ENCODE data around the gene SIGLEC5. TPM values are rescaled to one million over a fixed set of nuclear protein-coding genes. Genes with fewer than 3 reads are reported as not detected.
A peak's percentile ranks its signal among the peaks of the same experiment; 100 is the strongest.

Gene SIGLEC5
- total and polyA plus RNA-seq, 2 of the 8 experiments (the other 6 are each of a cell fraction or from before 2014, with no cell fraction given) = not detected

- no peak for TF ChIP-seq CBX5 (IDR thresholded peaks at IDR 0.05; ENCODE audit: low read depth, low read length)
- TF ChIP-seq YY1 (IDR thresholded peaks at IDR 0.05; ENCODE audit: low read depth, low read length) = 0 out of 2 replicates have a peak, but pooled peaks have one; percentile 6
- TF ChIP-seq ZNF274 (IDR thresholded peaks at IDR 0.05; ENCODE audit: borderline replicate concordance, extremely low read depth, low read length) = no peak
- no peak for TF ChIP-seq JUN (IDR thresholded peaks at IDR 0.05; ENCODE audit: low read depth, low read length)
- TF ChIP-seq SIX5 (IDR thresholded peaks at IDR 0.05; ENCODE audit: low read depth, low read length) = peak; percentile 99
- TF ChIP-seq TAF1 (IDR thresholded peaks at IDR 0.05; ENCODE audit: low read depth, low read length) = peak; percentile 53; the same call in 1 of the 2 replicates
- no peak for TF ChIP-seq KDM5A (IDR thresholded peaks at IDR 0.05; ENCODE audit: low read length)
- no peak for TF ChIP-seq BRCA1 (IDR thresholded peaks at IDR 0.05; ENCODE audit: low read depth, low read length)
- no peak for TF ChIP-seq CHD1 (IDR thresholded peaks at IDR 0.05; ENCODE audit: low read depth, low read length)
- peak; percentile 56 for TF ChIP-seq ASH2L (IDR thresholded peaks at IDR 0.05; ENCODE audit: low read length)
- peak in 1 of 2 experiments; percentile 23; a peak in 1 of 4 replicates for TF ChIP-seq HDAC2 (IDR thresholded peaks at IDR 0.05; ENCODE audit: borderline replicate concordance in 1 of 2, low read depth in 2 of 2, low read length in 2 of 2)
- no peak for TF ChIP-seq RFX5 (IDR thresholded peaks at IDR 0.05; ENCODE audit: borderline replicate concordance, low read depth, low read length)
- no peak for TF ChIP-seq CBX8 (IDR thresholded peaks at IDR 0.05; ENCODE audit: borderline replicate concordance, low read depth, low read length)
- no peak for TF ChIP-seq EGR1 (IDR thresholded peaks at IDR 0.05; ENCODE audit: borderline replicate concordance, low read depth, low read length)
- no peak; the same call in 1 of the 2 replicates for TF ChIP-seq TBP (IDR thresholded peaks at IDR 0.05; ENCODE audit: low read depth, low read length)
- TF ChIP-seq BACH1 (IDR thresholded peaks at IDR 0.05; ENCODE audit: low read length) = no peak
- no peak for TF ChIP-seq HDAC6 (IDR thresholded peaks at IDR 0.05; ENCODE audit: low read depth, low read length)
- no peak for TF ChIP-seq MAFK (IDR thresholded peaks at IDR 0.05; ENCODE audit: low read depth, low read length)
- TF ChIP-seq ATF3 (IDR thresholded peaks at IDR 0.05; ENCODE audit: insufficient read depth, low read depth, low read length) = no peak
- TF ChIP-seq SP4 (IDR thresholded peaks at IDR 0.05; ENCODE audit: low read length) = no peak
- peak; percentile 89 for TF ChIP-seq CREB1 (IDR thresholded peaks at IDR 0.05)
- peak; percentile 67; the same call in 1 of the 2 replicates for TF ChIP-seq CHD2 (IDR thresholded peaks at IDR 0.05; ENCODE audit: low read length)
- no peak for TF ChIP-seq POU5F1 (IDR thresholded peaks at IDR 0.05; ENCODE audit: low read depth, low read length)
- TF ChIP-seq SAP30 (IDR thresholded peaks at IDR 0.05; ENCODE audit: insufficient read depth, insufficient replicate concordance, low read length) = peak; percentile 90
Observed at GRCh38 chr19:51593969-51594773, 36.0 kb downstream of the SIGLEC5 start (continued).
